ENCODE results near the gene HADHB. TPM values are rescaled to one million over a fixed set of nuclear protein-coding genes. Genes with fewer than 3 reads are reported as not detected.
"Not testable (repeated sequence)": the region's sequence is repeated elsewhere in the genome, so short reads cannot be mapped to it uniquely, and the experiment has no call there.

Gene HADHB
- total and polyA plus RNA-seq, 7 donors = 447 to 1,153 (median 616) TPM

GRCh38 chr2:26316041-26316440, 71.3 kb downstream of the HADHB start:
- Histone ChIP-seq H3K4me3 (no peak overlapping the region), H3K36me3 (ENCODE audit: insufficient read depth in 1 of 2, low read depth in 1 of 2) (no peaks in the 10 kb centered on the region), H3K27ac (no peak overlapping the region), H3K9me3 (no peaks in the 10 kb centered on the region), H3K4me1 (no peaks in the 10 kb centered on the region), H3K27me3 (ENCODE audit: insufficient read depth in 3 of 3, low read length in 2 of 3) (no peaks in the 10 kb centered on the region)
- TF ChIP-seq CTCF (IDR thresholded peaks at IDR 0.05) = no peak
- 37 to 57% (median 46%) methylated on average over 2 of the region's 2 CpGs for WGBS, 3 donors
- intact Hi-C loops (cut with DNase I) = no loop called here
- no peak for ATAC-seq
- DNase-seq = no peak

- DNase-seq = no peak
- Histone ChIP-seq H3K36me3 (ENCODE audit: insufficient read depth in 1 of 2, low read depth in 1 of 2) (no peaks in the 10 kb centered on the region), H3K9me3 (no peaks in the 10 kb centered on the region), H3K27me3 (ENCODE audit: insufficient read depth in 3 of 3, low read length in 2 of 3) (no peaks in the 10 kb centered on the region), H3K4me3 (no peak overlapping the region), H3K4me1 (no peaks in the 10 kb centered on the region), H3K27ac (no peak overlapping the region)
- intact Hi-C loops (cut with DNase I) = no loop called here
- TF ChIP-seq CTCF (IDR thresholded peaks at IDR 0.05) = no peak
- WGBS, 3 donors = 77 to 90% (median 86%) methylated on average over 6 of the region's 6 CpGs
- ATAC-seq = no peak
These were observed 72.1 kb downstream of the HADHB start for GRCh38 chr2:26316845-26317244.

- intact Hi-C loops (cut with DNase I) = no loop called here
- no peak for TF ChIP-seq CTCF (IDR thresholded peaks at IDR 0.05)
These were observed 72.8 kb downstream of the HADHB start for GRCh38 chr2:26317377-26318105.

DNA sequence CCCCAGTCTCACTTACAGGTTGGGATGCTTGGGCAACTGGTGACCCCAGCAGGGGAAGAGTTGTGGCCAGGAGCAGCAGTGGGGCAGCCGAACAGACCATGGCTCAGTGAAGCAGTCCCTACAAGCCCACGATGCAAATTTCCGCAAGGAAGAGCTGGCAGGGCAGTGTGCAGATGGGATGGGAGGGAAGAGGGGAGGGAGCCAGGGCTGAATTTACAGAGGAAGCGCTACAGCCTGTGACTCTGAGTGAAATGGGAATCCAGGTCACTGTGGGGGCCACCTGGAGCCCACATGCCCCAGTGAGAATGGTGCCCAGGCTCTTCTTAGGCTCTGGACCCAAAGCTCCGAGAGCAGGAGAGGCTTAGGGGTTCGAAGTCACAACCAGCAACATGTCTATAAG, 74.2 kb downstream of the HADHB start:
- Histone ChIP-seq H3K4me3 (no peak overlapping the region), H3K4me1 (no peaks in the 10 kb centered on the region), H3K9me3 (no peaks in the 10 kb centered on the region), H3K27ac (no peak overlapping the region), H3K27me3 (ENCODE audit: insufficient read depth in 3 of 3, low read length in 2 of 3) (no peaks in the 10 kb centered on the region), H3K36me3 (ENCODE audit: insufficient read depth in 1 of 2, low read depth in 1 of 2) (no peaks in the 10 kb centered on the region)
- 53 to 59% (median 57%) methylated on average over 6 of the region's 6 CpGs for WGBS, 3 donors
- no peak for TF ChIP-seq CTCF (IDR thresholded peaks at IDR 0.05)
- no peak for DNase-seq
- no peak for ATAC-seq
- intact Hi-C loops (cut with DNase I) = no loop called here

More at GRCh38 chr2:26317377-26318105, 72.8 kb downstream of the HADHB start:
- Histone ChIP-seq H3K9me3 (no peaks in the 10 kb centered on the region), H3K36me3 (ENCODE audit: insufficient read depth in 1 of 2, low read depth in 1 of 2) (no peaks in the 10 kb centered on the region), H3K27ac (no peak overlapping the region), H3K4me1 (no peaks in the 10 kb centered on the region), H3K4me3 (no peak overlapping the region), H3K27me3 (ENCODE audit: insufficient read depth in 3 of 3, low read length in 2 of 3) (no peaks in the 10 kb centered on the region)
- ATAC-seq (no peak), DNase-seq (no peak)
- WGBS, 3 donors = 83 to 92% (median 87%) methylated on average over 8 of the region's 8 CpGs

DNA sequence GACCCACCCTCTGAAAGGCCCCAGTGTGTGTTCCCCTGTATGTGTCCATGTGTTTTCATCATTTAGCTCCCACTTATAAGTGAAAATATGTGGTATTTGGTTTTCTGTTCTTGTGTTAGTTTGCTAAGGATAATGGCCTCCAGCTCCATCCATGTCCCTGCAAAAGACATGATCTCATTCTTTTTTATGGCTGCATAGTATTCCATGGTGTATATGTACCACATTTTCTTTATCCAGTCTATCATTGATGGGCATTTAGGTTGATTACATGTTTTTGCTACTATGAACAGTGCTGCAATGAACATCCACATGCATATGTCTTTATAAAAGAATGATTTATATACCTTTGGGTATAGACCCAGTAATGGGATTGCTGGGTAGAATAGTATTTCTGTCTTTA, 79.7 kb downstream of the HADHB start:
- intact Hi-C loops (cut with DNase I); H3K4me1 ChIP-seq; DNase-seq; H3K4me3 ChIP-seq; H3K9me3 ChIP-seq; ATAC-seq; H3K36me3 ChIP-seq (ENCODE audit: insufficient read depth in 1 of 2, low read depth in 1 of 2); H3K27ac ChIP-seq; H3K27me3 ChIP-seq (ENCODE audit: insufficient read depth in 3 of 3, low read length in 2 of 3): not testable (repeated sequence)

All from psoas muscle (tissue), 8 donors.